ENCODE data around the gene TMEM184A.

The TMEM184A gene

GRCh38 chr7:1555813-1556543, at the start of gene TMEM184A:
Gene TMEM184A, minus strand, starts transcription at chr7:1556205. Its CDS starts 721 bp downstream, at chr7:1555484.
- no peak for DNase-seq (ENCODE audit: low read depth)

GRCh38 chr7:1604383-1604782, 48.4 kb upstream of the TMEM184A start:
- DNase-seq (ENCODE audit: low read depth) = no peak

GRCh38 chr7:1603346-1604225, 47.6 kb upstream of the TMEM184A start:
- DNase-seq (ENCODE audit: low read depth) = no peak

DNA sequence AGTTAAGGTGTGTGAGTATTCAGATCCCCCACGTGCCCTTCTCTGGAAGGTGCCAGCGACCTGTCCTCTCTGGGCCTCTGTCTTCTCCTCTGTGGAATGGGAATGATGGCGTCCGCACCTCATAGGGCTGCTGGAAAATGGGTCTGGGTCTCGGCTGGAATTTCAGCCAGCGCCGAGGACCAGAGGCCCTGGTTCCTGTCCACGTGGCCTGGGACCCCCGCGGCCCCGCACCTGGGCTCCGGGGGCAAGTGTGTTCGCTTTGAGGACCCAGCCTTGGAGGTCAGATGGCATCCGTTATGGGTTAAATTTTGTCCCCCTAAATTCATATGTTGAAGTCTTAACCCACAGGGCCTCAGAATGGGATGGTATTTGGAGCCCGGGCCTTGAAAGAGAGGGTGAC, 46.4 kb upstream of the TMEM184A start:
- no peak for DNase-seq (ENCODE audit: low read depth)

DNA sequence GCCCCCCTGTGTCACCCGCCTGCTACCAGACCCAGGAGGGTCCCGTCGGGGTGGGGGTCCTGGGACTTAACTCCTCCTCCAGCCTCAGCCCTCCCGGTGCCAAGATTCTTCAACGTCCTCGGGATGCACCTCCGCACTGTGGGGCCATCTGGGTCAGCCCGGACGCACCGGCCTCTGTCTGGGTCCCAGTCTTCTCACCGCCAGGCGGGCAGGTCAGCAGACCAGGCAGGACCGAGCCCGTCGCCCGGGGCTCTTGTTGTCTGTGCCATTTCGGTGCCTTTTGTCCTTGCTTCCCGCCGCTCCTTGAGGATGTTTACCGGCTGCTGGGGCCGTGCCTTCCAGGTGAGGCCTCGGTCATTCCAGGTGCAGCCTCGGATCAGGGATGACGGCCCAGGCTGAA, 46.0 kb upstream of the TMEM184A start:
- DNase-seq (ENCODE audit: low read depth) = no peak

GRCh38 chr7:1599640-1600395, 43.8 kb upstream of the TMEM184A start:
- no peak for DNase-seq (ENCODE audit: low read depth)

DNA sequence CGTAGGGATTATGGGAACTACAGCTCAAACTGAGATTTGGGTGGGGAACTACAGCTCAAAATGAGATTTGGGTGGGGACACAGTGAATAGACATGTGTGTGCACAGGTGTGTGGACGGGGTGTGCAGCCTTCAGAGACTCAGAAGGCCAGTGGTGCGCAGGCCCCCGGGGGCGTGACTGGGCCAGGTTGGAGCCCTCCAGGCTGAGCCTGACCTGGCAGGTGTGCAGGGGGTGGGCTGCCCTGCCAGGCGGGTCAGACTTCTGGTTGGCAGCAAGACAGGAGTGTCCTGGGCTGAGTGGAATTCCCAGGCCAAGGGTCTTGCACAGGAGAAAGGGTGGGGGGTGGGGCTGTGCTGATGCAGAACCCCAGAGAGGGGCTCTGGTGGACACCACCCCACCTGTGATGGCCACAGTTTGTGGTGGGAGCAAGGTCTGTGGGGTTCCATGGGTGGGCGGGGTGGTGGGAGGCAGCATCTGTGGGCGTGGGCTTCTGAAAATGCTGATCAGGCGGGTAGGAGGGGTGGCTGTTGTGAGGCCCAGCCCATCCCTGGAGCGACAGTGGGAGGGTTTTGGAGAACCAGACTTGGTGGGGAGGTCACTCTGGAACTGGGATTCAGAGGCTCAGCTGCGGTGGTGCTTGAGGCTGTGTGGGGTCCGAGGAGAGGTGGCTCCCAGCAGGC, 43.1 kb upstream of the TMEM184A start:
- no peak for DNase-seq (ENCODE audit: low read depth)

DNA sequence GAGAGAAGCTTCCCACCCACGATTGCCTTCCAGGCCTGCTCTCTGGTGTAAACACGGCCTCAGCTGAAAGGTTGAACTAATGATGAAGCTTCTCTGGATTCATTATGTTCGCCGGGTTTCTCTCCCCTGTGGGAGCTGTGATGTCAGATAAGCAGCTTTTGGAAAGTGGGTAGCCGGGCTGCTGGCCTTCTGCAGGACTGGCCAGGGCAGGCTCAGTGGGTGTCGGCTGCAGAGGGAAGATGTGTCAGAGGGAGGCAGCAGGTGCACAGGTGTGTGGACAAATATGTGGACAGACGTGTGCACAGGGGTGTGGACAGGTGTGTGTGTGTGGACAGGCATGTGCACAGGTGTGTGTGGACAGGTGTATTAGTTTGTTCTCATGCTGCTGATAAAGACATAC, 42.3 kb upstream of the TMEM184A start:
- no peak for DNase-seq (ENCODE audit: low read depth)

DNA sequence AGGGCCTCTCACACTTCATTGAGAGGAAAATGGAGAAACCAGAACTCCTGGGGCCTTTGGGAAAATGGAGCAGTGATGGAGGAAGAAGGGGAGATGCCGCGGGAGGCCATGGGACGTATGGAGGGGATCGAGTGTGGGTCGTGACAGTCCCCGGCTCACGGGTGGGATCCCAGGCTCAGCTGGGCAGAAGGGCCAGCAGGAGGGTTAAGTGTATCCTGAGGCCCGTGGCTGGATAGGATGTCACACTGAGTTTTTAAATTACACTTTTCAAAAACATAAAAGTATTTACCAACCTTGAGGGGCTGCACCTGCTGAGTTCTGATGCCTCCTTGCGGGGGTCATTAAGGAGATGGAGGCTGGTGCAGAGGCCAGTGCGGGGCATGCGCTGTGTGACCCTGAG, 41.8 kb upstream of the TMEM184A start:
- no peak for DNase-seq (ENCODE audit: low read depth)

DNA sequence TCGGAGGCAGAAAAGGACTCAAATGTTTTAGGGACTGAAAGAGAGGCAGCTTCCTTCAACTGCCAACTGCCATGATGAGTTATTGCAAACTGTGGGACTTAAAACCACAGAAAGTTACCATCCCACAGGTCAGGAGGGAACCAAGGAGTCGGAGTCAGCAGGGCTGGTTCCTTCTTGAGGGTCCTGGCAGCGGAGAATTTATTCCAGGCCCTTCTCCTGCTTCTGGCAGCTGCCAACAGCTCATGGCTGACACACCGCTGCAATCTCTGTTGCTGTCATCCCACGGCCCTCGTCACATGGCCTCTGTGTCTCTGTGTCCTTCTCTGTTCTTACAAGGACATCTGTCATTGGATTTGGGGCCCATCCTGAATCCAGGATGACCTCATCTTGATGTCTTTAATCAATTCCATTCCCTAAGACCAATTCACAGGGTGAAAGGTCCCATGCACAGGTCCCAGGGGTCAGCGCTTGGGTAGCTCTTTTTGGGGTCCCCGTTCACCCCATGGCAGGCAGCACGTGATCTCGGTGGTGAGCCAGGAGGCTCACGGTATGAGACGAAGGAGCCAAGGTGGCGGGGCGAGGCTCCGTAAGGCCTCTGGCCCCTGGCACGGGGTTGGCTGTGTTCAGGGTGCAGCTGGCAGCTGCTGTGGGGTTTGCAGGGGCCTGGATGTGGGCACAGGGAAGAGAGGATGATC, 41.2 kb upstream of the TMEM184A start:
- no peak for DNase-seq (ENCODE audit: low read depth)

DNA sequence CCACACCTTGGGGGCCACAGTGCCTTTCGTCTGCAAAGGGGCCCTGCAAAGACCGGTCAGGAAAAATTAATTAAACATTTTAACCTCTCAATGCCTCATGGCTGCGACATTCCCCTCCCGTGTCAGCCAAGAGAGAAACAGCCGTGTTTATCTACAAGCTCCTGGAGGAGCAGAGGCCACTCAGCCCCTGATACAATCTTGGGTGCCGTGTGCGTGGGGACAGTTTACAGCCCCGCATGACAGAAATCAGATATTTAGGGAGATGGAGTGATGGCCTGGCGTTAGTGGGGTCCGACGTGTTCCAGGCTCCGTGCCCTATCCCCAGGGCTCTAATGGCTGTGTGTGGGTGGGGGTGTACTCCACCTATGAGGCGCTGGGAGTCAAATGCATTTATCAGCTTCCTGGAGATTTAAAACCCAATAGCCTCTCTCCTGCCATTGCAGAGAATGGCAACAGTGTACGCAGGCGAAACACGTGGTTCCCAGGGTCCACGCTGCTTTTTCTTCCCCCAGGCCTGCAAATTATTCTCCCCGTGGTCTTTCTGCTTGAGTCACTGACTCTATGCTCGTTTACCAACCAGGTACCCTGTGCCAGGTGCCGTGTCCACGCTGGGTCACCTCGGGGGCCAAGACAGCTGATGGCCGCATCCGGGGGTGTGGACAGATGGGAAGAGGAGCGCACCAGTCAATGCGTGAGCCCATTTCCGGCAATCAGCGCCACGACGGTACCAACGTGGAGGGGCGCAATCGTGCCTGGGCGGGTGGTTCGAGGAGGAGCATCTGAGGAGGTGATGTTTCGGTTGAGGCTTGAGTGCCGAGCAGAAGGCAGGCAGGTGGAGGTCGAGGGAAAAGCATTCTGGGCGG, 40.4 kb upstream of the TMEM184A start:
- no peak for DNase-seq (ENCODE audit: low read depth)

DNA sequence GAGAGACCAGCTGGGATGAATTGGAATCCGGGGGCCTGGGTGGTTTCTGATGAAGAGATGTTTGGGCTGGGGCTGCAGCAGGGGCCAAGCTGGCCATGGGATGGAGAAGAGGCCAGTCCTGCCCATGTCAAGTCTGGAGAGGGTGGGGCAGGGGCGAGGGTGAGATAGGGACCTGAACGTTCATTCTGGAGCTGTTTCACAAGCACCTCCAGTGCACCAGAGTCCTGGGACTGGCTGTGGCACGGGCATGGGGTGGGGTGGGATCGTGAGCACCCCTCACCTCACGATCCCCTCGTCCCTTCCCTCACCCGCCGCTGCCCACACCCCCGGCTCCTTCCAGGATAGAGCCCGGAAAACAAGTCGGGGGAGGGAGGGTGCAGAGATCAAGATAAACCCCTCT, 39.6 kb upstream of the TMEM184A start:
- DNase-seq (ENCODE audit: low read depth) = no peak

DNA sequence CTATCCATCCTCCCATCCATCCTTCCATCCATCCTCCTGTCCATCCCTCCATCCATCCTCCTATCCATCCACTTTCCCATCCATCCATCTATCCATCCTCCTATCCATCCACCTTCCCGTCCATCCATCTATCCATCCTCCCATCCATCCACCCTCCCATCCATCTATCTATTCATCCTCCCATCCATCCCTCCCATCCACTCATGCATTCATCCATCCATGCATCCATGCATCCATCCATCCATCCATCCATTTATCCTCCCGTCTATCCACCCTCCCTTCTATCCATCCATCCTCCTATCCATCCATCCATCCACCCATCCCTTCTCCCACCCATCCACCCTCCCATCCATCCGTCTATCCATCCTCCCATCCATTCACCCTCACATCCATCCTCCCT, 39.0 kb upstream of the TMEM184A start:
- DNase-seq (ENCODE audit: low read depth) = no peak

GRCh38 chr7:1593904-1594421, 38.0 kb upstream of the TMEM184A start:
- DNase-seq (ENCODE audit: low read depth) = no peak

- no peak for DNase-seq (ENCODE audit: low read depth)
These were observed 37.3 kb upstream of the TMEM184A start for GRCh38 chr7:1593091-1593866.

DNA sequence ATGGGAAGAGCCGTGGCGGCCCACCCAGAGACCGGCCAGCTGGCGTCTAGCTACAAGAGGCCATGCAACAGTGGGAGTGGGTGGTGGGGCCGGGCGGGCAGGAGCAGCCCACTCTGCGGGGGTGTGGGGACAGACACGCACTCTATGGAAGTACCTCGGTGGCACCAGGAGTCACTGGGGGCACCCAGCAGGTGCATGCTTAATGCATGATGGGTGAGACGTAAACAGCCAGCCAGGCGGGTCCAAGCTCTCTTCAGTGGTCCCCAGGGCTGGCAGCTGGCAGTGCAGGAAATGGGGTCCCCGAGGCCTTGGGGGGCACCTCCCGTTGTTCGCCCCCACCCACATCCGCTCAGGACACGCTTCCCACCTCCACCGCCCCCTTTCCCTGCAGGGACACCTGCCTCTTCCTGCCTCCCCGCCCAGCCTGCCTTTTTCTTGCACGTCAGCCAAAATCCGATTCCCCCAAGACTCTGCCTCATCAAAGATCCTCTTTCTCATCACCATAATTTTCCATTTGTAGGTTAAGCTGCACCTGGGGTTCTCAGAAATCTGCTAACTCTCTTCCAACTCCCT, 36.4 kb upstream of the TMEM184A start:
- DNase-seq (ENCODE audit: low read depth) = no peak

DNA sequence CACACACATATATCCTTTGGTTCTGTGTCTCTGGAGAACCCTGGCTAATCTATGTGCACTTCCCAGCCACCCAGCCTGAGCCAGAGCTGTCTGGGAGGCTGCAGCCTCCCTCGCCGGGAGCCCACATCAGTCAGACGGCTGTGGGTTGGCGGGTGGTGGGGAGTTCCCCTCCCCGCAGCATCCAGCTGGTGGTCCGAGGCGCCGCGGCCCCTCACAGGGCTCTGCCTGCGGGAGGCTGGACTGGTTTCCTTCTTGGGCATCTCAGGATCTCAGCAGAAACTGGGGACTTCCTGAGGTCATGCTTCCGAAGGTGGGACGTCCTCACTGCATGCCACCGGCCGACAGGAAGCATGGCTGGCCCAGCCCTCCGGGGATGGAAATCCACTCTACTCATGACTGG, 35.9 kb upstream of the TMEM184A start:
- no peak for DNase-seq (ENCODE audit: low read depth)

DNA sequence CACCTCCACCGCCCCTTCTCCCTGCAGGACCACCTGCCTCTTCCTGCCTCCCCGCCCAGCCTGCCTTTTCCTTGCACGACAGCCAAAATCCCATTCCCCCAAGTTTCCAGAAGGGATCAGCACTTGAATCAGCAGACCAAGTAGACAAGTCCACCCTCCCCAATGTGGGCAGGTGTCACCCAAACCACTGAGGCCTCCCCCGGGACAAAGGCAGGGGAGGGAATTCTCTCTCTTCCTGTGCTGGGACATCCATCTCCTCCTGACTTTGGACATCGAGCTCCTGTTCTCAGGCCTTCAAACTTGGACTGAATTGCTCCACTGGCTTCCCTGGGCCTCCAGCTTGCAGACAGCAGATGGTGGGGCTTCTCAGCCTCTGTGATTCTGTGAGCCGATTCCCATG, 35.4 kb upstream of the TMEM184A start:
- no peak for DNase-seq (ENCODE audit: low read depth)

DNA sequence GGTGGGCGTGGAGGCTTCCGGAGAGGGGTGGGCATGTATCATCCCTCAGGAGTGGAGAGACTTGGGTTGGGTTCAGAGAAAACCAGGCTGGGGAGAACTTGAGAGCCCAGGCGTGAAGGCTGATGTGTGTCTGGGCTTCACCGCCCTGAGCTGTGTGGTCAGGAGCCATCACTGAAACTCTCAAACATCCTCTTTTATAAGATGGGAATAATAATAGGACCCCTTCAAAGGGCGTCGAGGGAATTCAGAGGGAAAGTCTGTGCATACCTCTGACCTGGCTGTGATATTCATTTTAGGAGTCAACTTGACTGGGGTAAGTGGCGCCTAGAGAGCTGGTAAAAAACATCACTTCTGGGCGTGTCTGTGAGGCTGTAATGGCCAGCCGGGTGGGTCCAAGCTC, 34.9 kb upstream of the TMEM184A start:
- no peak for DNase-seq (ENCODE audit: low read depth)

All from fibroblast of gingiva (primary cell).